ENCODE measurements around the gene GALNT2.

The GALNT2 gene

GRCh38 chr1:230174041-230174440, 107.0 kb downstream of the GALNT2 start:
- no peak for TF ChIP-seq ZFX (IDR thresholded peaks at IDR 0.05; ENCODE audit: borderline replicate concordance)
- TF ChIP-seq CTCF (IDR thresholded peaks at IDR 0.05) = no peak
- no peak overlapping the region for H3K27ac ChIP-seq

- H3K27ac ChIP-seq = no peak overlapping the region
Observed at GRCh38 chr1:230174471-230175162, 107.6 kb downstream of the GALNT2 start.

GRCh38 chr1:230175163-230175747, 108.2 kb downstream of the GALNT2 start:
- TF ChIP-seq ZFX (IDR thresholded peaks at IDR 0.05; ENCODE audit: borderline replicate concordance) (no peak), CTCF (IDR thresholded peaks at IDR 0.05) (no peak)
- no peak overlapping the region for H3K27ac ChIP-seq

More at GRCh38 chr1:230174471-230175162, 107.6 kb downstream of the GALNT2 start:
- no peak for TF ChIP-seq CTCF (IDR thresholded peaks at IDR 0.05)
- TF ChIP-seq ZFX (IDR thresholded peaks at IDR 0.05; ENCODE audit: borderline replicate concordance) = no peak

- H3K27ac ChIP-seq = no peak overlapping the region
- no peak for TF ChIP-seq CTCF (IDR thresholded peaks at IDR 0.05)
- no peak for TF ChIP-seq ZFX (IDR thresholded peaks at IDR 0.05; ENCODE audit: borderline replicate concordance)
Observed at GRCh38 chr1:230175839-230176238, 108.8 kb downstream of the GALNT2 start.

- H3K27ac ChIP-seq = no peak overlapping the region
- TF ChIP-seq CTCF (IDR thresholded peaks at IDR 0.05) (no peak), ZFX (IDR thresholded peaks at IDR 0.05; ENCODE audit: borderline replicate concordance) (no peak)
Observed at GRCh38 chr1:230176326-230176725, 109.3 kb downstream of the GALNT2 start.

GRCh38 chr1:230176871-230177411, 109.9 kb downstream of the GALNT2 start:
- TF ChIP-seq CTCF (IDR thresholded peaks at IDR 0.05) (no peak), ZFX (IDR thresholded peaks at IDR 0.05; ENCODE audit: borderline replicate concordance) (no peak)
- H3K27ac ChIP-seq = no peak overlapping the region

GRCh38 chr1:230179249-230179648, 112.2 kb downstream of the GALNT2 start:
- H3K27ac ChIP-seq = no peak overlapping the region
- TF ChIP-seq CTCF (IDR thresholded peaks at IDR 0.05) (no peak), ZFX (IDR thresholded peaks at IDR 0.05; ENCODE audit: borderline replicate concordance) (no peak)
